ENCODE data around the gene SEC31B. TPM values are rescaled to one million over a fixed set of nuclear protein-coding genes. Genes with fewer than 3 reads are reported as not detected.

The SEC31B gene
- total and polyA plus RNA-seq, 2 donors (not counting 3 experiments of a cell fraction or from before 2014, with no cell fraction given): 11.1 to 14.4 TPM

GRCh38 chr10:100505164-100505563 lies 14.5 kb downstream of the SEC31B start:
- Histone ChIP-seq H3K9me3 (replicated peaks; ENCODE audit: control insufficient read depth, insufficient read depth, low read length) (no peaks in the 10 kb centered on the region), H4K20me1 (replicated peaks; ENCODE audit: control insufficient read depth, extremely low read depth, insufficient read depth, low read length) (no peaks in the 10 kb centered on the region), H3K4me1 (ENCODE audit: control insufficient read depth, extremely low read depth, insufficient read depth, low read length) (no peaks in the 10 kb centered on the region), H2AFZ (ENCODE audit: low read depth, low read length) (no peak overlapping the region), H3K9ac (replicated peaks; ENCODE audit: extremely low read depth, insufficient read depth, low read length) (no peak overlapping the region), H3K27me3 (ENCODE audit: control insufficient read depth in 2 of 2, insufficient read depth in 2 of 2, low read length in 2 of 2) (no peaks in the 10 kb centered on the region), H3K4me3 (replicated peaks in 1 of 3; ENCODE audit: insufficient read depth in 1 of 3, low read depth in 1 of 3, low read length in 3 of 3) (no peak overlapping the region), H3K27ac (ENCODE audit: insufficient read depth, low read depth, low read length) (no peak overlapping the region), H3K9me1 (replicated peaks; ENCODE audit: control insufficient read depth, extremely low read depth, insufficient read depth, low read length) (no peaks in the 10 kb centered on the region), H3K4me2 (ENCODE audit: insufficient read depth, low read length) (no peak overlapping the region), H3K36me3 (ENCODE audit: control insufficient read depth in 2 of 2, extremely low read depth in 1 of 2, insufficient read depth in 2 of 2, low read length in 2 of 2) (peaks cover 0 to 2% of the 10 kb centered on the region in 2 experiments), H3K79me2 (ENCODE audit: control insufficient read depth, insufficient read depth, low read length) (no peaks in the 10 kb centered on the region)
- POLR2A ChIA-PET: no interaction called here
- dilution Hi-C loops (cut with MboI; ENCODE audit: extremely low pct_ligation_motif_present, low sequenced_read_pairs): no loop called here
- DNase-seq (ENCODE audit: low read depth, low spot score): no peak
- CTCF ChIA-PET: interaction anchor here (0.7 to 2.5 kb wide), 2 partner anchors 9 to 23 kb away, joined by 3 to 10 read pairs; no protein-coding TSS in a partner anchor
- intact Hi-C loops (cut with micrococcal nuclease): no loop called here
- BruUV-seq (replicated peaks): no TSS peak
- FAIRE-seq: no peak
- TF ChIP-seq EZH2 (IDR thresholded peaks at IDR 0.05; ENCODE audit: borderline replicate concordance, low read depth, low read length, severe bottlenecking) (no peak), MAX (IDR thresholded peaks at IDR 0.05; ENCODE audit: insufficient read depth, insufficient read length) (no peak), POLR2A (IDR thresholded peaks at IDR 0.05; ENCODE audit: low read depth, low read length) (no peak), JUN (IDR thresholded peaks at IDR 0.05; ENCODE audit: borderline replicate concordance, insufficient read depth, insufficient read length, low read depth) (no peak), GATA2 (IDR thresholded peaks at IDR 0.05; ENCODE audit: insufficient read depth, insufficient read length, low read depth, low read length) (no peak), POLR2AphosphoS5 (IDR thresholded peaks at IDR 0.05; ENCODE audit: insufficient read depth, low read depth, low read length) (no peak), MYC (IDR thresholded peaks at IDR 0.05; ENCODE audit: low read depth, low read length) (no peak), FOS (IDR thresholded peaks at IDR 0.05; ENCODE audit: borderline replicate concordance, insufficient read depth, low read length) (no peak)
- TF ChIP-seq, protein P1, sequence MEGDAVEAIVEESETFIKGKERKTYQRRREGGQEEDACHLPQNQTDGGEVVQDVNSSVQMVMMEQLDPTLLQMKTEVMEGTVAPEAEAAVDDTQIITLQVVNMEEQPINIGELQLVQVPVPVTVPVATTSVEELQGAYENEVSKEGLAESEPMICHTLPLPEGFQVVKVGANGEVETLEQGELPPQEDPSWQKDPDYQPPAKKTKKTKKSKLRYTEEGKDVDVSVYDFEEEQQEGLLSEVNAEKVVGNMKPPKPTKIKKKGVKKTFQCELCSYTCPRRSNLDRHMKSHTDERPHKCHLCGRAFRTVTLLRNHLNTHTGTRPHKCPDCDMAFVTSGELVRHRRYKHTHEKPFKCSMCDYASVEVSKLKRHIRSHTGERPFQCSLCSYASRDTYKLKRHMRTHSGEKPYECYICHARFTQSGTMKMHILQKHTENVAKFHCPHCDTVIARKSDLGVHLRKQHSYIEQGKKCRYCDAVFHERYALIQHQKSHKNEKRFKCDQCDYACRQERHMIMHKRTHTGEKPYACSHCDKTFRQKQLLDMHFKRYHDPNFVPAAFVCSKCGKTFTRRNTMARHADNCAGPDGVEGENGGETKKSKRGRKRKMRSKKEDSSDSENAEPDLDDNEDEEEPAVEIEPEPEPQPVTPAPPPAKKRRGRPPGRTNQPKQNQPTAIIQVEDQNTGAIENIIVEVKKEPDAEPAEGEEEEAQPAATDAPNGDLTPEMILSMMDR (IDR thresholded peaks at IDR 0.05; ENCODE audit: extremely low read depth in 1 of 2, insufficient read depth in 1 of 2, low read depth in 1 of 2, low read length in 2 of 2): no peak

All from endothelial cell of umbilical vein (primary cell).